ENCODE data around the gene DPP6.
"Not testable (repeated sequence)": the region's sequence is repeated elsewhere in the genome, so short reads cannot be mapped to it uniquely, and the experiment has no call there.

Gene DPP6

GRCh38 chr7:154051643-154052529, at the start of gene DPP6:
Gene DPP6 (plus strand): TSS chr7:154052398.
- DNase-seq: not testable (repeated sequence)

GRCh38 chr7:154009423-154009911, 42.7 kb upstream of the DPP6 start:
- not testable (repeated sequence) for DNase-seq

GRCh38 chr7:154010726-154011568, 41.3 kb upstream of the DPP6 start:
- not testable (repeated sequence) for DNase-seq

GRCh38 chr7:154012800-154013199, 39.4 kb upstream of the DPP6 start:
- not testable (repeated sequence) for DNase-seq

- not testable (repeated sequence) for DNase-seq
These were observed 36.6 kb upstream of the DPP6 start for GRCh38 chr7:154015636-154016035.

GRCh38 chr7:154018354-154018753, 33.8 kb upstream of the DPP6 start:
- not testable (repeated sequence) for DNase-seq

GRCh38 chr7:154027805-154028204, 24.4 kb upstream of the DPP6 start:
- not testable (repeated sequence) for DNase-seq

GRCh38 chr7:154030476-154031080, 21.6 kb upstream of the DPP6 start:
- DNase-seq: peak; percentile 44

GRCh38 chr7:154039466-154040165, 12.6 kb upstream of the DPP6 start:
- DNase-seq: not testable (repeated sequence)

GRCh38 chr7:154050394-154050793, 1.8 kb upstream of the DPP6 start:
- DNase-seq: not testable (repeated sequence)

GRCh38 chr7:154051006-154051642, 1.1 kb upstream of the DPP6 start:
- DNase-seq: not testable (repeated sequence)

GRCh38 chr7:154052530-154053252, 493 bp downstream of the DPP6 start:
- DNase-seq: not testable (repeated sequence)

- DNase-seq: not testable (repeated sequence)
These were observed 1.5 kb downstream of the DPP6 start for GRCh38 chr7:154053466-154054312.

- DNase-seq: not testable (repeated sequence)
These were observed 2.5 kb downstream of the DPP6 start for GRCh38 chr7:154054664-154055063.

GRCh38 chr7:154055491-154056106, 3.4 kb downstream of the DPP6 start:
- DNase-seq: not testable (repeated sequence)

GRCh38 chr7:154058783-154059182, 6.6 kb downstream of the DPP6 start:
- not testable (repeated sequence) for DNase-seq

GRCh38 chr7:154060551-154060950, 8.4 kb downstream of the DPP6 start:
- DNase-seq: not testable (repeated sequence)

GRCh38 chr7:154071833-154072232, 19.6 kb downstream of the DPP6 start:
- DNase-seq: not testable (repeated sequence)

- not testable (repeated sequence) for DNase-seq
These were observed 20.4 kb downstream of the DPP6 start for GRCh38 chr7:154072395-154073181.

Data from NCI-H524 treated with DMSO at 0.1 percent for 48 hours (cell line).